Tongue (tissue), 3 donors: Measurements from ENCODE around the gene NREP. TPM values are rescaled to one million over a fixed set of nuclear protein-coding genes. Genes with fewer than 3 reads are reported as not detected.

Source experiments
- DNase-seq: peaks from one replicate; pipeline ENCODE4 v3.0.0-alpha.2; 2015
- small RNA-seq: library from RNA; depleted of rRNA; stranded (forward); fragments of <200 nt; gene quantifications from one replicate; pipeline ENCODE3, GENCODE V24; 2014; ENCODE audit warnings: low replicate concordance
- total RNA-seq: library from RNA; depleted of rRNA; stranded (reverse); fragments of >200 nt; gene quantifications from one replicate; pipeline ENCODE4 v1.2.3, GENCODE V29; 2014

Gene NREP
- total RNA-seq, 1 donor from 2014 or later = 372 TPM

DNA sequence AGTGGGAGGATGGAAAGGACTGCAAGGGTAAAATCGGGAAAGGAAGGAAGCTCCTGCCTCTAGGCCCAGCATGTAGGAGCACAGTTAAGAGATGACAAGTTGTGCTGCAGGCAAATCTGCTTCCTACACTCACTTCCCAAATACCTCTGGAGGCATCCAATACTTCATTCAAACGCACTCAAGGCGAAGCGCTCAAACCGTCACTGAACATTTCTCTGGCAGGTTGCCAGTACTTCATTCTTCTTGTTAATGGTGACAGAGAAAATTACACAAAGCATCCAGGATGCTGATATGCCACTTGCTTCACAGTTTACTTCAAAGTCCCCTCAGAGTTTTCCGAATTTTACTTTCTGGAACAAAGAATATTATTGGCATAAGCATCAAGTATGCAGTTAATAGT, 59.8 kb downstream of the NREP start:
- peak; percentile 63 for DNase-seq

DNA sequence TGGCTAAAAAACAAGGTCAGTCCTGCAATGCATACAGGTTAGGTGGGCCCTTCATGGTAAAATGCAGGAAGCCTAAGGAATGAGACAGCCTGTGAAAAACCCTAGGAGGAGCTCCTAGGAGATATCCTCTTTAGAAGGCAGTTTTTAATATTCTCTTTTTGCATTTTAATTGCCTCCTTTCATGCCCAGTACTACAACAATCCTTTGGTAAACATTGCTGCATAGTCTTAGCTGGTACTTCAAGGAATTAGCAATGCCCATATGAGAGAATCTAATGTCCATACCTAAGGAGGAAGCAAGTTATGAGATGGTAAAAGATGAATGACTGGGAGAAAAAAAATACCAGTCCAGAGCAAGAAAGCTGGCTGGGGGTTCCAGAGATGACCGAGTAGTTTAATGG, 61.0 kb downstream of the NREP start:
- DNase-seq = no peak

DNA sequence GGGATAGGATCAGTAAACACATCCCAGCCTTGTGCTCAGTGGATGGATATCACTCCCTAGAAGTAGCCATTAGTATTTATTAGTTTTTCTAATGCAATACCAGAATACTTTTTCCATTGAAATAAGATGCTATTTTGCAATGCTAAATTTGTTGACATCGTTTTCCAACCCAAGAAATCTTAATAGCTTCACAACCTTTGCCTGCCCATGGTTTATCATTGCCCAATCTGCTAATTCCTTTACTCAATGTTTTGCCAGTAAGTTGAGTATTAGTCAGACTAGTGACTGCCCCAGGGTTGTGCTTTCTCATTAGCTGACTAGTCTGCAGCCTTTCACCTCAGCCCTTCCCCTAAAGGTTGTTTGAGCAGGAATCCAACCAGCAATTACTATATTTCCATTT, 62.9 kb downstream of the NREP start:
- no peak for DNase-seq

DNA sequence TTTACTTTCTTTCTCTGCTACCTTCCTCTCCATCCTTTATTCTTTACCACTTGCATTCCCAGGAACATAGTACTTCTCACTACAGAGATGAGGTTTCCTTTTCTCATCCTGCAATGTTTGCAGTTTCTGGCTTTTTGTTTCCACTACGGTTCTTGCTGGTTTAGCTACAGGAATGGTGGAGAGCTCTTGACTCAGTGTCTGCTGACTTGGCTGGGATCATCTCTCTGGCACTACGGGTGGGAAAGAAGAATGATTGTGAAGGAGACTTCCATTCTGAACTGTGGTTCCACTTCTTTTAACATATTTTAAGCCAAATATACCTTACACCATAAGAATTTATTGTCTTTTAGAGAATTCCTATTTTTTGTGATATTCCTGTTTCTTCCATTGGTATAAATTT, 65.1 kb downstream of the NREP start:
- no peak for DNase-seq

DNA sequence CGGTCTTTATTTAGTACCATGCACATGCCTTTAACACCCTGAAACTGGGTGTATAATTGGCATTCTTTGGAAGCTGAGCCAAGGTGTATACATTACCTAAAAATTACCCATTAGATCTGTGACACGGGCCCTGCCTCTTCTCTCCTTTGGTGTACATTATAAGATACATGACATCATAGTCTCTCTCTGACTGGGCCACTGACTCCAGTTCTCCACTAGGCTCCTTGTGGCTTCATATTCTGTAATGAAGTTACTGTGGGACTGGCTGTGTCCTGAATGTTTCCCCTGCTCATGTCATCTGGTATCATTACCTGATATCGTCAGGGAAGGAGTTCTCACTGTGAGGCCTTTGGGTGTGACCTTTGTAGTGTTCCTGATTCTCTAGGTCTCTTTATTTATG, 65.5 kb downstream of the NREP start:
- no peak for DNase-seq

DNA sequence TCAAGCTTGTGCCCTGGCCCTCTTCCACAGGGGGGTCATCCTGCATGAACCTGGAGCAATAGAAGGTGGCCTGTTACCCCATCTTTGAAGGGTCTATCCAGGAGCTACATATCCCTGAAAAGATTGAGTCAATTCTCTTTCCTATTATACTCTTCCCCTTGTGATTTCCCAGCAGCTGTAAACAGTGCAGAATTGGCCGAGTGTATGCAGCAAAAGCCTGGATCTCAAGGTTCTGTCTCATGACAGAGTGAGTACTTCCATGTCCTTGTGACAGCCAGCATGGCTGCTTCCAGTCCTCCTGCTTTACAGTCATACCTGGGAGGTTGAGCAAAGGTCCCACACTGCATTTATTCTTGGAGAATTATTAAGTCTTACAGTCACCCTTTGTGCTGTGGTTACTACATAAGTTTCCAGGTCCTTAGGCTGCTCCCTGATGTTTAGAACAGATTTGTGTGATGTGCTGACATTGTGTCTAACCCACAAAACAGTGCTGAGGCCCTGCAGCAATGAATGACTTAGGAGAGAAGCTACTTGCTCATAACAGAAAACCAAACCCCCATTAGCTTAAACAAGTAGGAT, 67.5 kb downstream of the NREP start:
- DNase-seq = no peak

DNA sequence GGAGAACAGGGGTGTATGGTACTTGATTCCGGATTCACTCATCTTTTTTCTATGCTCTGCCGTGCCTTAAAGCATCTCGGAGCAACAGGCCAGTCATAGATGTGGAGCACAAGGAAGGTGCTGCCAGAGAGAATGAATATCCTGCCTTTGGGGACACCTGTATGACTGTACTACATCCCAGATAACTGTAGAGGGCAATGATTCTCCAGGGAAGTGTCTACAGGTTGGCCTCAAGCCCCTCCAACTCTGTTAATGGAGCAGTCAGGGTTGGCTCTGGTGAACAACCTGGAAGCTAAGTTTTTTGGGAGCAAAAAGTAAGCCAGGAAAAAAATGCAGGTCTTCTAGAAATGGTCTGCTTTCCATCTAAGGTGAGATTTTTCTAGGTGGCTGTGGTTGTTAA, 71.0 kb downstream of the NREP start:
- DNase-seq = no peak

DNA sequence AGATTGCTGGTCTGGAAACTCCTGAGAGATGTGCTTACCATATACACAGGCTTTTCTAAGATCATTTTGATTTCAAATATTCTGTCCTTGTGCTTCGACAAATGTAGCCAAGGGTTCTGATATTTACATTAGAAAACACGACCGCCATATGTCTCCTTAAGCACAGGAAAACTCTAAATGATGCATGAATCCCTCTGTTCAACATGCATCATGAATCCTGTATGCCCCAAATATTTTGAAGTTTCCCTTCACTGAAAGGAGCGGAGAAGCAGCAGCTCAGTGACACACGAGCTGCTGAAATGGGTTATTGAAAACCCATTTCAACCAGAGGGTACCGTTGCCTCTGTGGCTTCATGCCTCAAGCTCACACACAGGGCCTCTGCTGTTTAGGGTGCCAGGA, 74.4 kb downstream of the NREP start:
- no peak for DNase-seq

DNA sequence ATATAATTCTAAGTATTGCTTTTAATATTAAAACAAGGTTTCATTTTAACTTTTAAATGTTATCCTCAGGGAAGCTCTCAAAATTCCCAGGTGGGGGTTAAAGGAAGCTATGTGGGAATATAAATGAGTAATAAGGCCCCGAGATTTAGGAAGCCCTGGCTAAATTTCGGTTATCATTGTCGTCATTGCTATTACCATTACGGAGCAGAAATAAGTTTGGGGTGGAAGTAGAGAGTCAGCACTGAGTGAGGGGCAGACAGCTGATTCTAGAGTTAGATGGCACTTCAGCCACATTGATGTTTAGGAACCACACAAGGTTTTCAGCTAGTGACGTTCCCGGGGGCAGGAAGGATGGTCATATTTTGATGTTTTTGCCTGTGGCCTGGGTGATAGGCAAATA, 74.9 kb downstream of the NREP start:
- no peak for DNase-seq

DNA sequence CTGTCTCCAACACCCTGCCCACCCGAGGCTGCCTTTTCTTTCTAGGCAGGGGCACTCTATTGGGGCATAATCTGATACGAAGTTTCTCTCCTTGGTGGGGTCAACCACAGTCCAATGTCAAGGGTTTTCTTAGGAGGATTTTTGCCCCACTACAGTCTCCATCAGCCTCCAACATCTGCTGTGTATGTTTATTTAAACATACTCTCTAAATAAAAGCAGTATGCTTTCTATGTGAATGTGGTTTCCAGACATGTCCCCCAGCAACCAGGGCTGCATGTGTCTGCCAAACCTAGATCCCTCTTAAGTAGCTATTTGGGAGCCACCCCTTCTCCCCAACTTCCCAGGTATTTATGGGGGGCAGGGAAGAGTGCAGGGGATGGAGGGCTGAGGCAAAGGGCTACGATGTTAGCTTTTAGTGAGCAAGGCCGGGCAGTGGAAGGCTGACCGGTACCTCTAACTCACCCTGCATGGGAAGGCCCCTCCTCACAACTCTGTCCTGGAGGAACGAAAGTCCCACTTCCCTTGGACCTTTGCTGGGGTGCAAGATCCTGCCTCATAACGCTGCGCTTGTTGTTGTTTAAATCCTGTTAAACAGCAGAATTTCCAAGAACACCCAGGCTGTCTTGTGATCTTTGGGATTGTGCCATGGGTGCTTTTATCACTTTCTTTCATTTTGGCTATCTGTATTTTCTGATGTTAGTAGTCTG, 75.4 kb downstream of the NREP start:
- DNase-seq = no peak

DNA sequence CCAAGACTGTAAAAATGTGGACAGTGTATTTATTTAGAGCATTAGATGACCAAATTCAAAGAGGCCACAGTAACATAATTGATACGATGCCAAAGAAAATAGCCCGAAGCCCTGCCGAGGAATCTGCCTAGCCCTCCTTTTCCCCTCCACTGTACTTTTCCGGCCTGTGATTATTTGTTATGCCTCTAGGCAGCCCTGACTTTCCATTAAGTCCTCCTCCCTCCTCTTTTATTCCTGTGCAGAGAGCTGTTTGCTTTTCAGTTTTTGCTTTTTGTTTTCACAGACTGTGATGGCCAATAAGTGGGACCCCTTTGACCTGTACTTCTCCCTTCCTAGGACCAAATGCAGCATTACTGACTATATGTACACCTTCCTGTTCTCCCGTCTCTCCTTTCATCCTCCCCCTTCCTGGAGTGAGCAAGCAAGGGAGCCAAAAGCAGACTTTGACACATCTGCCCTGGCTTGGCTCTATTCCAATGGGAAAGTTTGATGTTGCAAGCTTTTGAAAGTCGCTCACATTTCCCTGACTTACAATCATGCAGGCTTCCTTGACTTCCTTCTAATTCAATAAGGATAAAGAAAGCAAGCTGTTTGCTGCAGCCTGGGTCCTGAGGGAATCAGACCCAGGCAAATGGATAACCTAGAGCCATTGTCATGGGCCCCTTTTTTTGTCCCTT, 76.1 kb downstream of the NREP start:
- DNase-seq = peak; percentile 93

DNA sequence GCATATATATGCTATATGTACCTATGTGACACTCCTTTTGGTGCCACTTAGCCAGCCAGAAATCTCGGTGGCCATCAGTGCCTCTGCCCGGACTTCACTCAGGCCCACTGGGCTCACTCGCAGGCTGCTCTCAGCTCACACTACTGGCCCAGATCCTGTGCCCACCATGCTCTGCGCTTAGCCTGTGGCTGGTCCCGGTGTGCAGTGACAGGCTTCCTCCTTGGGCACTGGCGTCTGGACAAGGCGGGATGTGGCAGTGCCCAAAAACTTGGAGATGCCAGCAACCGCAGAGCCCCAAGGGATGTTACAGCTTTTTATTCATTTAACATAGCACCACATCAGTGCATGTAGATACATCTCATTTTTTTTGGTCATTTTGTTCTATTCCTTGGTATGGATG, 77.4 kb downstream of the NREP start:
- DNase-seq = no peak

Small RNAs within 50 kb of the gene (small RNA-seq; reads per million reads assigned to genes)
- gene RN7SKP57 = not detected

Other genes starting within 250 kb of the NREP start
- gene STARD4, start 244.7 kb downstream of the NREP start, total RNA-seq = 21.6 TPM